Spleen (tissue), 11 donors: ENCODE data around the gene AAK1. TPM values are rescaled to one million over a fixed set of nuclear protein-coding genes. Genes with fewer than 3 reads are reported as not detected.

Experiments
- DNase-seq: peaks from one replicate; pipeline ENCODE4 v3.0.0-alpha.2; 2020
- H3K27ac ChIP-seq, 8 donors: fragments of 200-600 bp; sonication (generic) in 7 of 8; 1 replicate in 4 of 8; 2 replicates in 4 of 8; pipeline versions ENCODE4 v1.5.0 to v1.8.0; 2016 to 2021; ENCODE audit warnings: inconsistent platforms in 4 of 8, mild to moderate bottlenecking in 4 of 8, moderate library complexity in 1 of 8
- H3K27me3 ChIP-seq, 7 donors: fragments of 200-600 bp; sonication (generic) in 6 of 7; replicated peaks in 1 of 7; 1 replicate in 4 of 7; 2 replicates in 3 of 7; pipeline versions ENCODE4 v1.5.0 to v1.8.0; 2016 to 2021; ENCODE audit warnings: inconsistent platforms in 3 of 7, mild to moderate bottlenecking in 1 of 7
- H3K36me3 ChIP-seq, 6 donors: fragments of 200-600 bp; sonication (generic) in 5 of 6; 1 replicate in 4 of 6; 2 replicates in 2 of 6; pipeline versions ENCODE4 v1.5.0 to v1.8.0; 2016 to 2021; ENCODE audit warnings: inconsistent platforms in 2 of 6
- H3K4me1 ChIP-seq, 6 donors: fragments of 200-600 bp; sonication (generic) in 5 of 6; 1 replicate in 3 of 6; 2 replicates in 3 of 6; pipeline versions ENCODE4 v1.5.0 to v1.8.0; 2016 to 2021; ENCODE audit warnings: inconsistent platforms in 3 of 6
- H3K4me3 ChIP-seq, 8 donors: fragments of 200-600 bp; sonication (generic) in 7 of 8; 1 replicate in 4 of 8; 2 replicates in 4 of 8; pipeline versions ENCODE4 v1.5.0 to v1.8.0; 2016 to 2021; ENCODE audit warnings: inconsistent platforms in 4 of 8, mild to moderate bottlenecking in 4 of 8, moderate library complexity in 2 of 8
- H3K9me3 ChIP-seq, 8 donors: fragments of 200-600 bp; sonication (generic) in 7 of 8; 1 replicate in 4 of 8; 2 replicates in 4 of 8; pipeline versions ENCODE4 v1.5.0 to v1.8.0; 2016 to 2021; ENCODE audit warnings: inconsistent platforms in 4 of 8
- POLR2A ChIP-seq, 3 donors: fragments of 450-650 bp; IDR thresholded peaks; one replicate each; pipeline ENCODE4 v1.5.1; 2017; ENCODE audit warnings: antibody characterized with exemption in 3 of 3, mild to moderate bottlenecking in 1 of 3
- POLR2AphosphoS5 ChIP-seq, 3 donors: sonication (generic); formaldehyde crosslinking; IDR thresholded peaks; one replicate each; pipeline ENCODE4 v1.5.1; 2017; ENCODE audit warnings: antibody characterized with exemption in 3 of 3
- whole genome bisulfite sequencing, 5 donors: extraction: QIAGEN DNeasy Blood & Tissue Kit in 3 of 5; methylation state at CpG; one replicate each; pipeline versions ENCODE4 v1.1.5 to v1.1.7; 2013 to 2018; 5-methylcytosine and 5-hydroxymethylcytosine counted together
- intact Hi-C: fragments of 100-400 bp; cut with DNase I; formaldehyde crosslinking; loops from one replicate; pipeline ENCODE4 v1.15.0; 2023; ENCODE audit warnings: low total_unique reads
- polyA plus RNA-seq, 3 donors: library from polyadenylated mRNA; stranded (reverse); fragments of 200-250 nt; gene quantifications; one replicate each; pipeline ENCODE4 v1.2.1, GENCODE V29; 2013
- total RNA-seq, 7 donors: library from RNA; depleted of rRNA in 3 of 7; stranded (reverse); fragments of >200 nt in 3 of 7; fragmentation: NEBNext Ultra II Directional in 4 of 7; extraction: Animal tissue kit (Norgen Biotek cat#: 25700) in 4 of 7; gene quantifications; one replicate each; pipeline versions ENCODE4 v1.1.0 to v1.2.1, GENCODE V29; 2016 to 2021
- TF ChIP-seq, protein P1 (sequence below), 11 experiments: fragments of 200-600 bp in 7 of 11; fragments of 450-650 bp in 4 of 11; sonication (generic) in 4 of 11; IDR thresholded peaks in 8 of 11; conservative IDR thresholded peaks in 3 of 11; 1 replicate in 7 of 11; 2 replicates in 4 of 11; pipeline versions ENCODE4 v1.4.0 to v1.8.0; 2016 to 2021; ENCODE audit warnings: antibody characterized with exemption in 11 of 11, inconsistent platforms in 4 of 11, mild to moderate bottlenecking in 1 of 11
- donor health status: healthy with polysubstance abuse.
- donor health status: DM: no; HTN: no; CAD: no; lungs with moderate emphysema.
- donor health status: DM: no; HTN: no; CAD: no.
- donor health status: Bipolar disorder and iron deficiency.
- donor health status: healthy.
- donor health status: DM: no; HTN: no; CAD: no.
- donor health status: DM: yes; HTN: yes; CAD: no.

AAK1 gene
- total and polyA plus RNA-seq, 10 donors = 8.3 to 95.1 (median 69.1) TPM

DNA sequence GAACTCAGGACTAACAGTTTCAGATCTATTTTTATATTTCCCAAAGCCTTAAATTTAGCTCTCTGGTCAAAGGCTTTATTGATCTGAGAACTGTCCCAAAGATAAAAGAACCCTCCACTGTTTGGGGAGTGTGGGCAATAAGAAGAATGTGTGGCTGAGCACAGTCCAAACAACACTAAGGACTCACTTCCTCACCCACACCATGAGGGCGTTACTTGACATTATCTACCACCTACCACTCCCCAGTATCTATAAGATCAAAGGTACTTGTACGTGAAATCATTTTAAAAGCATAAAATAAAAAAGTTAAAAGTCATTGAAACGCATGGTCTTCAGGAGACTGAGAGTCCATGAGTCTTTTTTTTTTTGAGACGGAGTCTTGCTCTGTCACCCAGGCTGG lies 151.7 kb downstream of the AAK1 start:
- Histone ChIP-seq H3K4me1 (peaks cover 0 to 9% (median 0%) of the 10 kb centered on the region in 6 donors), H3K4me3 (no peak overlapping the region), H3K27me3 (no peaks in the 10 kb centered on the region), H3K9me3 (no peaks in the 10 kb centered on the region), H3K27ac (no peak overlapping the region), H3K36me3 (peaks cover 0 to 80% (median 13%) of the 10 kb centered on the region in 6 donors)
- TF ChIP-seq POLR2A (IDR thresholded peaks at IDR 0.05) = no peak
- no peak for TF ChIP-seq POLR2AphosphoS5 (IDR thresholded peaks at IDR 0.05)
- TF ChIP-seq, protein P1, sequence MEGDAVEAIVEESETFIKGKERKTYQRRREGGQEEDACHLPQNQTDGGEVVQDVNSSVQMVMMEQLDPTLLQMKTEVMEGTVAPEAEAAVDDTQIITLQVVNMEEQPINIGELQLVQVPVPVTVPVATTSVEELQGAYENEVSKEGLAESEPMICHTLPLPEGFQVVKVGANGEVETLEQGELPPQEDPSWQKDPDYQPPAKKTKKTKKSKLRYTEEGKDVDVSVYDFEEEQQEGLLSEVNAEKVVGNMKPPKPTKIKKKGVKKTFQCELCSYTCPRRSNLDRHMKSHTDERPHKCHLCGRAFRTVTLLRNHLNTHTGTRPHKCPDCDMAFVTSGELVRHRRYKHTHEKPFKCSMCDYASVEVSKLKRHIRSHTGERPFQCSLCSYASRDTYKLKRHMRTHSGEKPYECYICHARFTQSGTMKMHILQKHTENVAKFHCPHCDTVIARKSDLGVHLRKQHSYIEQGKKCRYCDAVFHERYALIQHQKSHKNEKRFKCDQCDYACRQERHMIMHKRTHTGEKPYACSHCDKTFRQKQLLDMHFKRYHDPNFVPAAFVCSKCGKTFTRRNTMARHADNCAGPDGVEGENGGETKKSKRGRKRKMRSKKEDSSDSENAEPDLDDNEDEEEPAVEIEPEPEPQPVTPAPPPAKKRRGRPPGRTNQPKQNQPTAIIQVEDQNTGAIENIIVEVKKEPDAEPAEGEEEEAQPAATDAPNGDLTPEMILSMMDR (IDR thresholded peaks at IDR 0.05 in 8 of 11, conservative IDR thresholded peaks at IDR 0.05 in 3 of 11) = no peak
- WGBS, 5 donors = 83 to 93% (median 86%) methylated on average over 4 of the region's 4 CpGs
- intact Hi-C loops = no loop called here
- DNase-seq = no peak

- Histone ChIP-seq H3K4me3 (no peak overlapping the region), H3K27me3 (no peaks in the 10 kb centered on the region), H3K27ac (peak overlapping the region in 3 of 8 donors; percentile 14 to 43 (median 19)), H3K9me3 (no peaks in the 10 kb centered on the region), H3K4me1 (peaks cover 0 to 9% (median 0%) of the 10 kb centered on the region in 6 donors), H3K36me3 (peaks cover 0 to 85% (median 11%) of the 10 kb centered on the region in 6 donors)
- intact Hi-C loops = no loop called here
- TF ChIP-seq, protein P1 (IDR thresholded peaks at IDR 0.05 in 8 of 11, conservative IDR thresholded peaks at IDR 0.05 in 3 of 11) = no peak
- TF ChIP-seq POLR2AphosphoS5 (IDR thresholded peaks at IDR 0.05) = no peak
- no peak for TF ChIP-seq POLR2A (IDR thresholded peaks at IDR 0.05)
- WGBS, 5 donors = 70 to 88% (median 83%) methylated on average over 1 of the region's 1 CpG
- no peak for DNase-seq
These were observed 153.1 kb downstream of the AAK1 start for GRCh38 chr2:69490486-69490885.

DNA sequence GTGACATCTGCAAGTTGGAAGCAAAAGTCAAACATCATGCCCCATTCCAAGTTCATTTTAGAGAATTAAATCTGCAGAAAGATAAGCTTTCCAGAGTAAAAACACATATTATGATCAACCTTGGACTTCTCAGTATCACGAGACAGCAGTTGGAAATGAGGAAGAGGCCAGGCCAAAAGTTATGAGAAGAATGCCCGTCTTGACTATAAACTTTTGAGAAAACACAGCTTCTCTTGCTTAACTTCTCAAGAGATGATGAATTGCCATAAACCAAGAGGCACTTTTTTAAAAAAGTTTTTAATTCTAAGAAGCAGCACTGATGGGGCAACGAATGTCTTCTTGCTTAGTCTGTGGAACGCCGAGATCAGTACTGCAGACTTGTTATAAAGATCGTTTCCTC lies 153.7 kb downstream of the AAK1 start:
- no peak for DNase-seq
- intact Hi-C loops = no loop called here
- H3K27ac ChIP-seq = peak overlapping the region in 4 of 8 donors; percentile 5 to 45 (median 28)

DNA sequence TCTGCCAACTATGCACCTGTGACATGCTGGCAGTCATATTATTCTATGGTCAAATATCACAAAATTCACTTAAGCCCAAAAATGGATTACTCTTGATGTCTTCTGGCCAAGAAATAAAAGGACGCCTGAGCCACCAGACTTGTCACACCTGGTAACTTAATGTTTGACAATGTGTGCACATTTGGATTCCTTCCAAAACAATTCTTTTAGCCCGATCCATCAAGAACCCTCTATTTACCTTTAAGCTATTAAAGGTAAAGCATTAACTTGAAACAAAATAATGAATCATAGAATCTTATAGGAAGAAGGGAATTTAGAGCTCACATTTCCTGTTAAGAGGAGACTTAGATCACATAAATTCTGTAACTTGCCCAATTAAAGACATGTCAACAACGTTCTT lies 159.8 kb downstream of the AAK1 start:
- WGBS, 5 donors = 80 to 88% (median 87%) methylated on average over 3 of the region's 3 CpGs
- H3K27me3 ChIP-seq = no peaks in the 10 kb centered on the region
- TF ChIP-seq POLR2AphosphoS5 (IDR thresholded peaks at IDR 0.05) (no peak), POLR2A (IDR thresholded peaks at IDR 0.05) (no peak)
- TF ChIP-seq, protein P1 (IDR thresholded peaks at IDR 0.05 in 8 of 11, conservative IDR thresholded peaks at IDR 0.05 in 3 of 11) = no peak
- no peak for DNase-seq
- peaks cover 0 to 6% (median 0%) of the 10 kb centered on the region in 6 donors for H3K4me1 ChIP-seq
- H3K4me3 ChIP-seq = no peak overlapping the region
- H3K36me3 ChIP-seq = peaks cover 0 to 72% (median 2%) of the 10 kb centered on the region in 6 donors
- H3K27ac ChIP-seq = no peak overlapping the region
- intact Hi-C loops = no loop called here
- no peaks in the 10 kb centered on the region for H3K9me3 ChIP-seq

More for the DNA sequence above, 153.7 kb downstream of the AAK1 start:
- H3K4me3 ChIP-seq = no peak overlapping the region
- TF ChIP-seq, protein P1 (IDR thresholded peaks at IDR 0.05 in 8 of 11, conservative IDR thresholded peaks at IDR 0.05 in 3 of 11) = no peak
- TF ChIP-seq POLR2A (IDR thresholded peaks at IDR 0.05) = no peak
- TF ChIP-seq POLR2AphosphoS5 (IDR thresholded peaks at IDR 0.05) = no peak
- peaks cover 0 to 79% (median 9%) of the 10 kb centered on the region in 6 donors for H3K36me3 ChIP-seq
- H3K27me3 ChIP-seq = no peaks in the 10 kb centered on the region
- peaks cover 0 to 12% (median 0%) of the 10 kb centered on the region in 6 donors for H3K4me1 ChIP-seq
- 70 to 87% (median 79%) methylated on average over 6 of the region's 6 CpGs for WGBS, 5 donors
- no peaks in the 10 kb centered on the region for H3K9me3 ChIP-seq
